Measurements from ENCODE around the gene LDLRAD4. TPM values are rescaled to one million over a fixed set of nuclear protein-coding genes. Genes with fewer than 3 reads are reported as not detected.

Gene LDLRAD4
- polyA plus RNA-seq, 3 donors: 10.3 to 11.5 (median 10.9) TPM

GRCh38 chr18:13271302-13271911 is 52.8 kb downstream of the LDLRAD4 start:
- DNase-seq (ENCODE audit: extremely low read depth in 1 of 11, low read depth in 9 of 11, low spot score in 4 of 11): no peak

- no peak for DNase-seq (ENCODE audit: extremely low read depth in 1 of 11, low read depth in 9 of 11, low spot score in 4 of 11)
Observed at GRCh38 chr18:13272416-13272815, 53.9 kb downstream of the LDLRAD4 start.

- no peak for DNase-seq (ENCODE audit: extremely low read depth in 1 of 11, low read depth in 9 of 11, low spot score in 4 of 11)
Observed at GRCh38 chr18:13273800-13274199, 55.2 kb downstream of the LDLRAD4 start.

GRCh38 chr18:13275075-13275474 is 56.5 kb downstream of the LDLRAD4 start:
- no peak for DNase-seq (ENCODE audit: extremely low read depth in 1 of 11, low read depth in 9 of 11, low spot score in 4 of 11)

GRCh38 chr18:13276530-13277520 is 58.3 kb downstream of the LDLRAD4 start:
- DNase-seq (ENCODE audit: extremely low read depth in 1 of 11, low read depth in 9 of 11, low spot score in 4 of 11): no peak

GRCh38 chr18:13278062-13278630 is 59.6 kb downstream of the LDLRAD4 start:
- no peak for DNase-seq (ENCODE audit: extremely low read depth in 1 of 11, low read depth in 9 of 11, low spot score in 4 of 11)

GRCh38 chr18:13279181-13280069 is 60.9 kb downstream of the LDLRAD4 start:
- DNase-seq (ENCODE audit: extremely low read depth in 1 of 11, low read depth in 9 of 11, low spot score in 4 of 11): no peak

- DNase-seq (ENCODE audit: extremely low read depth in 1 of 11, low read depth in 9 of 11, low spot score in 4 of 11): peak in 1 of 11 donors; percentile 72
Observed at GRCh38 chr18:13280070-13280795, 61.7 kb downstream of the LDLRAD4 start.

- DNase-seq (ENCODE audit: extremely low read depth in 1 of 11, low read depth in 9 of 11, low spot score in 4 of 11): no peak
Observed at GRCh38 chr18:13281406-13281805, 62.8 kb downstream of the LDLRAD4 start.

GRCh38 chr18:13283746-13284145 is 65.2 kb downstream of the LDLRAD4 start:
- DNase-seq (ENCODE audit: extremely low read depth in 1 of 11, low read depth in 9 of 11, low spot score in 4 of 11): no peak

- DNase-seq (ENCODE audit: extremely low read depth in 1 of 11, low read depth in 9 of 11, low spot score in 4 of 11): no peak
Observed at GRCh38 chr18:13284330-13285027, 65.9 kb downstream of the LDLRAD4 start.

GRCh38 chr18:13285874-13286273 is 67.3 kb downstream of the LDLRAD4 start:
- no peak for DNase-seq (ENCODE audit: extremely low read depth in 1 of 11, low read depth in 9 of 11, low spot score in 4 of 11)

GRCh38 chr18:13286456-13287125 is 68.0 kb downstream of the LDLRAD4 start:
- no peak for DNase-seq (ENCODE audit: extremely low read depth in 1 of 11, low read depth in 9 of 11, low spot score in 4 of 11)

GRCh38 chr18:13287372-13287771 is 68.8 kb downstream of the LDLRAD4 start:
- no peak for DNase-seq (ENCODE audit: extremely low read depth in 1 of 11, low read depth in 9 of 11, low spot score in 4 of 11)

- DNase-seq (ENCODE audit: extremely low read depth in 1 of 11, low read depth in 9 of 11, low spot score in 4 of 11): no peak
Observed at GRCh38 chr18:13288509-13289133, 70.1 kb downstream of the LDLRAD4 start.

- no peak for DNase-seq (ENCODE audit: extremely low read depth in 1 of 11, low read depth in 9 of 11, low spot score in 4 of 11)
Observed at GRCh38 chr18:13289481-13290205, 71.1 kb downstream of the LDLRAD4 start.
